Stimulated activated CD4-positive, alpha-beta T cell treated with anti-CD3 and anti-CD28 coated beads, TNF-alpha, amount 100 ng/mL, for 24 hours (primary cell): ENCODE measurements around the gene NFYB.
"Not testable (repeated sequence)": the region's sequence is repeated elsewhere in the genome, so short reads cannot be mapped to it uniquely, and the experiment has no call there.

Experiments used
- DNase-seq, 3 experiments: peaks; one replicate each; pipeline ENCODE4 v3.0.0-alpha.2; 2020; ENCODE audit warnings: low read depth in 3 of 3

Gene NFYB

GRCh38 chr12:104114834-104115586, 23.0 kb downstream of the NFYB start:
- not testable (repeated sequence) for DNase-seq

- no peak for DNase-seq
These were observed 28.4 kb downstream of the NFYB start for GRCh38 chr12:104109446-104110271.

GRCh38 chr12:104108755-104109445, 29.1 kb downstream of the NFYB start:
- DNase-seq, result peak; percentile 71 to 86 (median 82)

- no peak for DNase-seq
These were observed 31.0 kb downstream of the NFYB start for GRCh38 chr12:104106965-104107364.

GRCh38 chr12:104105461-104105860, 32.5 kb downstream of the NFYB start:
- DNase-seq, result no peak

GRCh38 chr12:104097954-104098353, 40.1 kb downstream of the NFYB start:
- no peak for DNase-seq

- DNase-seq, result no peak
These were observed 42.7 kb downstream of the NFYB start for GRCh38 chr12:104095289-104095688.

- no peak for DNase-seq
These were observed 43.7 kb downstream of the NFYB start for GRCh38 chr12:104094284-104094683.

- DNase-seq, result no peak
These were observed 46.9 kb downstream of the NFYB start for GRCh38 chr12:104091136-104091535.

GRCh38 chr12:104090685-104091084, 47.3 kb downstream of the NFYB start:
- no peak for DNase-seq

- peak in 2 of 3 experiments; percentile 19 to 48 for DNase-seq
These were observed 54.1 kb downstream of the NFYB start for GRCh38 chr12:104083769-104084475.

GRCh38 chr12:104080764-104081163, 57.2 kb downstream of the NFYB start:
- DNase-seq, result no peak

- DNase-seq, result no peak
These were observed 59.0 kb downstream of the NFYB start for GRCh38 chr12:104079024-104079423.

- no peak for DNase-seq
These were observed 64.3 kb downstream of the NFYB start for GRCh38 chr12:104073699-104074098.

GRCh38 chr12:104072099-104072498, 65.9 kb downstream of the NFYB start:
- DNase-seq, result no peak
